Nephron (organoid): ENCODE measurements around the gene LETMD1.
A peak's percentile ranks its signal among the peaks of the same experiment; 100 is the strongest.

Source experiments
- H3K27ac Mint-ChIP-seq, 3 experiments: 2 replicates each; pipeline ENCODE4 v1.8.0; 2020; ENCODE audit warnings: mixed read lengths in 3 of 3, mild to moderate bottlenecking in 2 of 3, moderate library complexity in 1 of 3
- H3K27me3 Mint-ChIP-seq: 2 replicates; pipeline ENCODE4 v1.8.0; 2021; ENCODE audit warnings: low read depth, mild to moderate bottlenecking, moderate library complexity, mixed read lengths
- H3K36me3 Mint-ChIP-seq: 2 replicates; pipeline ENCODE4 v1.8.0; 2020; ENCODE audit warnings: low read depth, mixed read lengths
- H3K4me1 Mint-ChIP-seq: 2 replicates; pipeline ENCODE4 v1.8.0; 2020; ENCODE audit warnings: mixed read lengths
- H3K4me3 Mint-ChIP-seq, 3 experiments: 2 replicates each; pipeline ENCODE4 v1.8.0; 2020; ENCODE audit warnings: mild to moderate bottlenecking in 3 of 3, mixed read lengths in 3 of 3, moderate library complexity in 2 of 3
- H3K9me3 Mint-ChIP-seq: 2 replicates; pipeline ENCODE4 v1.8.0; 2020; ENCODE audit warnings: mixed read lengths
- TF ChIP-seq, protein P1 (sequence below), 3 experiments: fragments of 200-600 bp; sonication (generic); IDR thresholded peaks; one replicate each; pipeline ENCODE4 v1.5.0; 2021; ENCODE audit warnings: antibody characterized with exemption in 3 of 3; ENCODE audit not compliant: unreplicated experiment in 3 of 3

LETMD1 gene

DNA sequence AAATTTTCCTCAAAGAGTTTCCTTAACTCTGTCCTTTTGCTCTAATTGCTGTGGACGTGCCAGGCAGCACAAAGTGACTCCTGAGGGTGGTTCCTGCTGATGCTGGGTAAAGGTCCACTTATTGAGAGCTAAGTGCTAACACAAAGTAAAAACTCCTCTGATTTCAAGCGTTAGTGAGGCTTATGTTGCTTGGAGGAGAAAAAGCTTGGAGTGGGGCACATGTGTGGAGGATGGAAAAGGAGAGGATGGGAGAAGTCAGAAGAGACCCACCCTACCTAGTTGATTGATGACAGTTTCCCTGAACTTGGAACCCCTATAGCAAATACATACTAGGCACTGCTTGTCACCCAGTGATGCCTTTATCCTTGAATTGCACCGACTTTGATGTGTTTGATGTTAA lies 11.8 kb upstream of the LETMD1 start:
- Mint-ChIP-seq H3K36me3 (no peaks in the 10 kb centered on the region), H3K27ac (no peak overlapping the region)

DNA sequence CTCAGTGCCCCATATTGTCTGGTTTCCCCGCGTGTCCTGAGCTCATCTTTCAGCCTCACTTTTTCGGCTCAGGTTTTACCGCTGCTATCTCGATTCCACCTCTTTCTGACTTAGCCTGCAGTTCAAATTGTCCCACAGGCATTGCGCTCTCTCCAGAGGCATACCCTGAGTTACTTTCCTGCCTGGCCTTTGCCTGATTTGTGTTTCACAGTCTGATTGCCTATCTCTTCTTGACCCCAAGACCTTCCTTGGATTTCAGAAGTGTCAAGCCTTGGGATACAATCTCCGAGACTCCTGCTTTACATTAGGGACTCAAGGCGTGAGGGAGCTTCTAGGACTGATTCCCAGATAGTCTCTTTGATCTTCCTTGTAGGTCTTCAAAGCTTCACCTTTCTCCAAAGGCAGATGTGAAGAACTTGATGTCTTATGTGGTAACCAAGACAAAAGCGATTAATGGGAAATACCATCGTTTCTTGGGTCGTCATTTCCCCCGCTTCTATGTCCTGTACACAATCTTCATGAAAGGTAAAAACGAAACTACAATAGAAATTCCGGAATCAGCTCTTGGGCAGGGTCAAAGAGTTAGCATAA lies 629 bp downstream of the LETMD1 start:
- Mint-ChIP-seq H3K27me3 (no peaks in the 10 kb centered on the region), H3K4me3 (peak overlapping the region; percentile 92 to 97 (median 95)), H3K9me3 (no peaks in the 10 kb centered on the region), H3K36me3 (peaks cover 10% of the 10 kb centered on the region), H3K4me1 (peaks cover 18% of the 10 kb centered on the region), H3K27ac (peak overlapping the region; percentile 91 to 95 (median 95))
- TF ChIP-seq, protein P1, sequence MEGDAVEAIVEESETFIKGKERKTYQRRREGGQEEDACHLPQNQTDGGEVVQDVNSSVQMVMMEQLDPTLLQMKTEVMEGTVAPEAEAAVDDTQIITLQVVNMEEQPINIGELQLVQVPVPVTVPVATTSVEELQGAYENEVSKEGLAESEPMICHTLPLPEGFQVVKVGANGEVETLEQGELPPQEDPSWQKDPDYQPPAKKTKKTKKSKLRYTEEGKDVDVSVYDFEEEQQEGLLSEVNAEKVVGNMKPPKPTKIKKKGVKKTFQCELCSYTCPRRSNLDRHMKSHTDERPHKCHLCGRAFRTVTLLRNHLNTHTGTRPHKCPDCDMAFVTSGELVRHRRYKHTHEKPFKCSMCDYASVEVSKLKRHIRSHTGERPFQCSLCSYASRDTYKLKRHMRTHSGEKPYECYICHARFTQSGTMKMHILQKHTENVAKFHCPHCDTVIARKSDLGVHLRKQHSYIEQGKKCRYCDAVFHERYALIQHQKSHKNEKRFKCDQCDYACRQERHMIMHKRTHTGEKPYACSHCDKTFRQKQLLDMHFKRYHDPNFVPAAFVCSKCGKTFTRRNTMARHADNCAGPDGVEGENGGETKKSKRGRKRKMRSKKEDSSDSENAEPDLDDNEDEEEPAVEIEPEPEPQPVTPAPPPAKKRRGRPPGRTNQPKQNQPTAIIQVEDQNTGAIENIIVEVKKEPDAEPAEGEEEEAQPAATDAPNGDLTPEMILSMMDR (IDR thresholded peaks at IDR 0.05; ENCODE audit: unreplicated experiment in 3 of 3): no peak

More for the DNA sequence above, 11.8 kb upstream of the LETMD1 start:
- TF ChIP-seq, protein P1 (IDR thresholded peaks at IDR 0.05; ENCODE audit: unreplicated experiment in 3 of 3): no peak
- H3K4me3 Mint-ChIP-seq: no peak overlapping the region
- H3K27me3 Mint-ChIP-seq: no peaks in the 10 kb centered on the region
- no peaks in the 10 kb centered on the region for H3K4me1 Mint-ChIP-seq
- no peaks in the 10 kb centered on the region for H3K9me3 Mint-ChIP-seq

DNA sequence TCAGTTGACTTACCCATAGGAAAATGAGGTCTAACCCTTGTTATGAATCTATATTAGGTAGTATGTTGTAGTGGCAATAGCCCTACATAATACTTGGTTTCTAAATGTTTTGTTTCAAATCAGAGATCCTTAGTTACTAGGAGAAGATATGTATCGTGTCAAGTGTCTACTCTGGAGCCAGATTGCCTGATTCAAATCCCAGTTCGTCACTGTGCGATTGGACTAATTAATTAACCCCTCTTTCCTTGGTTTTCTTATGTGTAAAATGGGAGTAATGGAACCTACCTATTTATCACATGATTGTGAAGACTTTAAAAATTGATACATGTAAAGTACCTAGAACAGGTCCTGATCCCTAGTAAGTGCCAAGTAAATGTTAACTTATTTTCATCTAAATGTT lies 1.4 kb downstream of the LETMD1 start:
- TF ChIP-seq, protein P1 (IDR thresholded peaks at IDR 0.05; ENCODE audit: unreplicated experiment in 3 of 3): no peak
- H3K27ac Mint-ChIP-seq: peak overlapping the region; percentile 57 to 95 (median 91)
- H3K9me3 Mint-ChIP-seq: no peaks in the 10 kb centered on the region
- peaks cover 18% of the 10 kb centered on the region for H3K4me1 Mint-ChIP-seq
- H3K27me3 Mint-ChIP-seq: no peaks in the 10 kb centered on the region
- peak overlapping the region; percentile 92 to 97 (median 95) for H3K4me3 Mint-ChIP-seq
- H3K36me3 Mint-ChIP-seq: peaks cover 18% of the 10 kb centered on the region

DNA sequence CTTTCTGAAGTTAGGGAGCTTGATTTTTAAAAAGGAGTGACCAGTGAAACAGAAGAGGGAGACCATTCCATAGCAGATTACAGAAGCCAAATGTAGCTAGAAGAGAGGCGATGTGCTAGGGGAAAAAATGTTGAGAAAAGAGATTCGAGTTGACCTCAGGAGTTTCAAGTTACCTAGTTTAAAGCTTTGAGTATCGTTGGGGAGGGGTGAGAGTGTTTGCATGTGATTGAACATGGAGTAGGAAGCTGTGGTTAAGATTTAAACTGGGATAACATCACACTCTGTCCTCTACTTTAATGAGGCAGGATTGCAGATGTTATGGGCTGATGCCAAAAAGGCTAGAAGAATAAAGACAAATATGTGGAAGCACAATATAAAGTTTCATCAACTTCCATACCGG lies 3.7 kb downstream of the LETMD1 start:
- Mint-ChIP-seq H3K9me3 (no peaks in the 10 kb centered on the region), H3K36me3 (peaks cover 26% of the 10 kb centered on the region), H3K4me1 (peaks cover 18% of the 10 kb centered on the region), H3K27me3 (no peaks in the 10 kb centered on the region), H3K4me3 (peak overlapping the region; percentile 8 to 17 (median 13)), H3K27ac (peak overlapping the region; percentile 1 to 86 (median 27))
- TF ChIP-seq, protein P1 (IDR thresholded peaks at IDR 0.05; ENCODE audit: unreplicated experiment in 3 of 3): no peak

DNA sequence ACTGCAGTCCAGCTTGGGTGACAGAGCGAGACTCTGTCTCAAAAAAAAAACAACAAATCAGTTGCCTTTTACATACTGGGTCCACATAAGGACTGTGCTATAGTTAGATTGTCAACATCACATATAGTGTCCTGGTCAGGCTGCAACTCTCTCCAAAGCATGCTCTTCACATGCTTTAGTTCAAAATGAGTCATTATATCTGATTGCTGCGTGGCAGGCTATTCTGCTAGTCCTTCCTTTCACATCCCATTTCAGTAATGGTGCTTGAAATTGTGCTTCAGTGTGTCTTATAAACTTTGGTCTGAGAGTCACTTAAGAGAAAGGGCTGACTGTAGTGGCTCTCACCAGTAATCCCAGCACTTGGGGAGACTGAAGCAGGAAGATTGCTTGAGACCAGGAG lies 6.9 kb downstream of the LETMD1 start:
- Mint-ChIP-seq H3K4me1 (peaks cover 11% of the 10 kb centered on the region), H3K4me3 (no peak overlapping the region), H3K36me3 (peaks cover 50% of the 10 kb centered on the region), H3K27me3 (no peaks in the 10 kb centered on the region), H3K27ac (no peak overlapping the region), H3K9me3 (no peaks in the 10 kb centered on the region)
- TF ChIP-seq, protein P1 (IDR thresholded peaks at IDR 0.05; ENCODE audit: unreplicated experiment in 3 of 3): no peak

DNA sequence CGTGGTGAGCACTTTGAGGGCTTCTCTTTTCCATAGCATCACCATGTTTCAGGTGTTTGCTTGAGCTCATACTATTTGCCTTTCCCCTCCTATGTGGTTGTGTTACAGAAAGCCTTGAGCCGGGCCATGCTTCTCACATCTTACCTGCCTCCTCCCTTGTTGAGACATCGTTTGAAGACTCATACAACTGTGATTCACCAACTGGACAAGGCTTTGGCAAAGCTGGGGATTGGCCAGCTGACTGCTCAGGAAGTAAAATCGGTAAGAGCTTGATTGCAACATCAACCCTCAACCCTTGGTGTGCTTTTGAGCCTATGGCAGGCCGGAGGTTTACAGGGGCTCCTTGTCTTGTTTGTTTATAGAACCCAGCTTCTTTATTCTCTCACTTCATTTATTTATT lies 8.1 kb downstream of the LETMD1 start:
- peaks cover 55% of the 10 kb centered on the region for H3K36me3 Mint-ChIP-seq
- H3K27ac Mint-ChIP-seq: no peak overlapping the region
- H3K9me3 Mint-ChIP-seq: no peaks in the 10 kb centered on the region
- peaks cover 11% of the 10 kb centered on the region for H3K4me1 Mint-ChIP-seq
- H3K27me3 Mint-ChIP-seq: no peaks in the 10 kb centered on the region
- H3K4me3 Mint-ChIP-seq: no peak overlapping the region
- TF ChIP-seq, protein P1 (IDR thresholded peaks at IDR 0.05; ENCODE audit: unreplicated experiment in 3 of 3): no peak
